ENCODE data around the gene KCNIP1.

Gene KCNIP1

DNA sequence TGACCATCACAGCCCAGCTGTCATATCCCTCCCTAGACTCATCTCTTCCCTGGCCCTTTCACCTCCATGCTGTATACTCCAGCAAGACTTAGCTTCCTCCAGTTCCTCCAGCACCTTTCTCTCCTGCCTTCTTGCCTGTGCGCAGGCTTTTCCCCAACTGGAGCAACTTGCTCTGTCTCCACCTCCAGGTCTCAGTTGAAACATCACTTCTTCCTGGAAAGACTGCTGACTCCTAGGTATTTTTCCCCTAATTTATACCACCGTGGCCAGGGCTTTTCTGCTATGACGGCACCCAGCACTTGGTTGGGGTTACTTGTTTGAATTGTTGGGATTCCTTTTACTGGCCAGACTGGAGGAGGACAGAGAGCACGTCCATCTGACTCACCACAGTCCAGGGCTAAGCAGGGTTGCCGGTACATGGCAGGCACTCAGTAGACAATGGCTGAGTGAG is 67.5 kb downstream of the KCNIP1 start:
- Histone ChIP-seq H3K4me1 (ENCODE audit: insufficient read depth, low read length) (peaks cover 4% of the 10 kb centered on the region; the same call in 1 of the 2 replicates), H3K9ac (ENCODE audit: low read depth, low read length) (no peak overlapping the region), H3K4me3 (ENCODE audit: low read length) (no peak overlapping the region), H3K27ac (ENCODE audit: low read depth, low read length) (no peak overlapping the region), H3K36me3 (ENCODE audit: insufficient read depth, low read length) (no peaks in the 10 kb centered on the region), H3K27me3 (ENCODE audit: insufficient read depth, low read length) (no peaks in the 10 kb centered on the region), H3K9me3 (ENCODE audit: insufficient read depth, low read depth, low read length) (no peaks in the 10 kb centered on the region)
- 82% methylated on average over 4 of the region's 5 CpGs for WGBS

DNA sequence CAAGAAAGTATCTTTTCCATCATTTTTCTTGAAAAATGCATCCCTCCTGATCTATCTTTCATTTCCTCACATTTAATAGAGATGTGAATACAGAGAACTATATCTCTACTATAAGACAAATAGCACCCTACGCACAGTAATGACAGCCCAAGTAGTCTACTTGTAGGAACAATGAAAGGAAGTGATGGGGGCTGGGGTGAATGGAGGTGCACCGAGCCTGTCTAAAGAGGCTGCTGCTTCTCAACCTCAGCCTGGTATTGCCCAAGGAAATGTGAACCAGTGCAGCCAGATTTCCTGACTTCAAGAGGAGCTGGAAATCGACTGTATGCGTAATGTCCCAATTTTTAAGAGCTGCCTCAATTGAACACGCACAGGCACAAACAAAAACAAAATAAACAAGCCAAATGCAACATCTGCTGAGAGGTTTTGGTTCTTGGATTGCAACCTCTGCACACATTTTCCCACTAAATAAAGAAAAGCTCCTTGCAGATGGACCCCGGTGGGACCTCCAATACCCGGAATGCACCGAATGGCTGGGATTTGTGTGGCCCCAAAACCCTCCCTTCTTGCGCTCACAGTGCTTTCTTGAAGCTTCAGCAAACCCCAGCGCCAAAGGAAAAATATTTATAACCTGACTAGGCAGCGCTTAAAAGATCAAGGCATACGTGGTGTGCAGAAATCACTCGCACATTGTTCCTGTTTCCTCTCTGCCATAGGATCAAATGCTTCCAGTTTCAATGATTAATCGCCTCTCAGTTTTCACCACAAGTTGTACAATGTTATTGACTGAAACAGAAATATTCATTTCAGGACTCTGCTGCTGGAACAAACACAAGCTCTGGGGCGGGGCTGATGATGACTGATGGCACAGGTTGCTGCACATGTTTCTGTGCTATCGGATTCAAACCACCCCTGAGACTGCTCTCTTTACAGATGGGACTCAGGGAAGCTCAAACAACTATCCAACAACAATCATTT is 68.3 kb downstream of the KCNIP1 start:
- no peak overlapping the region for H3K4me3 ChIP-seq (ENCODE audit: low read length)
- H3K36me3 ChIP-seq (ENCODE audit: insufficient read depth, low read length), result no peaks in the 10 kb centered on the region
- no peaks in the 10 kb centered on the region for H3K9me3 ChIP-seq (ENCODE audit: insufficient read depth, low read depth, low read length)
- H3K9ac ChIP-seq (ENCODE audit: low read depth, low read length), result no peak overlapping the region
- H3K4me1 ChIP-seq (ENCODE audit: insufficient read depth, low read length), result peaks cover 4% of the 10 kb centered on the region; the same call in 1 of the 2 replicates
- WGBS, result 91% methylated on average over 16 of the region's 16 CpGs
- H3K27me3 ChIP-seq (ENCODE audit: insufficient read depth, low read length), result no peaks in the 10 kb centered on the region
- H3K27ac ChIP-seq (ENCODE audit: low read depth, low read length), result no peak overlapping the region

DNA sequence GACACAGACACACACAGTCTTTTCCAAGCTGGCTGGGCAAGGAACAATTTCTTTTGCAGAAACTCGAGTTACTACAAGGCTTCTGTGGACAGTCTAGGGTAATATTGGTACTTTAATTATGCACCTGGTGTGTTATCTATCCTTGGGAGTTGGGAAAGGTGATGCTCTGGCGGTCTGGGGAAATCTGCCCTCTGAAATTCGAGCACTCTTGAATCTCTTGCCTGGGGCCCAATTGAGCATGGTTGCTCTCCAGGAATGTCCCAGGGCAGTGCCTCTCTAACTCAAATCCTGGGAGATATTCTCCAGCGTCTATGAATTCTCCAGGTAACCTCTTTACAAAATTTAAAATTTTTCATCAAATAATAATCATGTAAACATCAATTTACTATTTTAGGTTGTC is 69.3 kb downstream of the KCNIP1 start:
- Histone ChIP-seq H3K4me1 (ENCODE audit: insufficient read depth, low read length) (peaks cover 4% of the 10 kb centered on the region; the same call in 1 of the 2 replicates), H3K36me3 (ENCODE audit: insufficient read depth, low read length) (no peaks in the 10 kb centered on the region), H3K4me3 (ENCODE audit: low read length) (no peak overlapping the region), H3K27me3 (ENCODE audit: insufficient read depth, low read length) (no peaks in the 10 kb centered on the region), H3K9me3 (ENCODE audit: insufficient read depth, low read depth, low read length) (no peaks in the 10 kb centered on the region), H3K9ac (ENCODE audit: low read depth, low read length) (no peak overlapping the region), H3K27ac (ENCODE audit: low read depth, low read length) (no peak overlapping the region)
- WGBS, result 65% methylated on average over 4 of the region's 4 CpGs

DNA sequence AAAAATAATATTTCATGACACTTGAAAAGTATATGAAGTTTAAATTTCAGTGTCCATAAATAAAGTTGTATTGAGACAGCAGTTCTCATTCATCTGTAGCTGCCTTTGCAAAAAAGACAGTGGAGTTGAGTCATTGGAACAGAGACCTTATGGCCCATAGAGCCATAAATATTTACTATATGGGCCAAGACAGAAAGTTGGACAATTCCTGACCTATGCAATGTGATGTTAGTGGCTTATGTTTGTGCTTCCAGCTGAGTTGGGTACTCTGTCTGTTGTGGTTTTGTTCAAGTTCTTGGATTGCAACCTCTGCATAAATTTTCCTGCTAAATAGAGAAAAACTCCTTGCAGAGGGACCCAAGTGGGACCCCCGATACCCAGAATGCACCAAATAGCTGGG is 69.8 kb downstream of the KCNIP1 start:
- H3K27me3 ChIP-seq (ENCODE audit: insufficient read depth, low read length), result no peaks in the 10 kb centered on the region
- no peak overlapping the region for H3K9ac ChIP-seq (ENCODE audit: low read depth, low read length)
- peaks cover 4% of the 10 kb centered on the region; the same call in 1 of the 2 replicates for H3K4me1 ChIP-seq (ENCODE audit: insufficient read depth, low read length)
- 90% methylated on average over 1 of the region's 1 CpG for WGBS
- no peaks in the 10 kb centered on the region for H3K36me3 ChIP-seq (ENCODE audit: insufficient read depth, low read length)
- no peak overlapping the region for H3K4me3 ChIP-seq (ENCODE audit: low read length)
- H3K9me3 ChIP-seq (ENCODE audit: insufficient read depth, low read depth, low read length), result no peaks in the 10 kb centered on the region; the same call in 1 of the 2 replicates
- H3K27ac ChIP-seq (ENCODE audit: low read depth, low read length), result no peak overlapping the region

DNA sequence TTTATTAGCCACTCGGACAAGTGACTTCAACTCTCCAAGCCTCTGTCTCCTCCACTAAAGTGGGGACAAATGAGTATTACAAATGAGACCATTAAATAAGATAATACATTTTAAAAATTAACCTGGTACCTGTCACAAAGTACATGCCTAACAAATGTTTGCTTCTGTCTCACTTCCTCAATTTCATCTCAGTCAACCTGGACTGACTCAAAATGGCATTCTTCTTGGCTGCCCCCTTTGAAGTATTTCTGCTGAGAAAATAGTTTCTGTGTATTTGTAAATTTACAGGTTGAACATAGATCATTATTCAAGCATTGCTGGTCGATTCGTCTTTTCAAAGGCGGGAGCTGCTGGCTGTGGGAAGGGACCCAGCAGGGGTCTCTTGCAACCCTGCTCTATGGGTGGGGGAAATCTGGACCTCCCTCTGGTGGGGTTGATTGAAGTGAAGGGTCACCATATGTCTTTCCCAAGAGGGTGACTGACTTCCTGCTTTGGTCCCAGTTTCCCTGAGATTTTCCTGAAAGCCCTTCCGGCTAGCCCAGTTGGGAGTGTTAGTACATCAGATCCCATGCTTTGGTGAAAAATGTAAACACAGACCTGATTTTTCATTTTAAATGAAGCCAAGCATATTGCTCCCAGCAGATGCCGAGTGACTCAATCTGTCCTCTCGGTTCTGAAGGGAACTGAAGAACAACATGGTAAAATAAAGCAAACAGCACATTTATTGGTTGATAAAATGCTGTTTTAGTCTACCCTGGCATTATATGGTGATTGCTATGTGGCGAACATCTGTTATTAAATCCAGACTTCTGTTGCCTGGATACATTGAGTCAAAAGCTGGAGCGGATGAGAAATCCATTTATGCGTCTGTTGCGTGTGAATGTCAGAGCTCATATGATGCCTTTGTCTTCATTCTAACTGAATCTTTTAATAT is 73.0 kb downstream of the KCNIP1 start:
- Histone ChIP-seq H3K9ac (ENCODE audit: low read depth, low read length) (no peak overlapping the region), H3K9me3 (ENCODE audit: insufficient read depth, low read depth, low read length) (peaks cover 4% of the 10 kb centered on the region; the same call in 1 of the 2 replicates), H3K4me1 (ENCODE audit: insufficient read depth, low read length) (peaks cover 10% of the 10 kb centered on the region; the same call in 1 of the 2 replicates), H3K4me3 (ENCODE audit: low read length) (no peak overlapping the region), H3K36me3 (ENCODE audit: insufficient read depth, low read length) (no peaks in the 10 kb centered on the region), H3K27me3 (ENCODE audit: insufficient read depth, low read length) (no peaks in the 10 kb centered on the region), H3K27ac (ENCODE audit: low read depth, low read length) (no peak overlapping the region)
- WGBS, result 91% methylated on average over 11 of the region's 11 CpGs

DNA sequence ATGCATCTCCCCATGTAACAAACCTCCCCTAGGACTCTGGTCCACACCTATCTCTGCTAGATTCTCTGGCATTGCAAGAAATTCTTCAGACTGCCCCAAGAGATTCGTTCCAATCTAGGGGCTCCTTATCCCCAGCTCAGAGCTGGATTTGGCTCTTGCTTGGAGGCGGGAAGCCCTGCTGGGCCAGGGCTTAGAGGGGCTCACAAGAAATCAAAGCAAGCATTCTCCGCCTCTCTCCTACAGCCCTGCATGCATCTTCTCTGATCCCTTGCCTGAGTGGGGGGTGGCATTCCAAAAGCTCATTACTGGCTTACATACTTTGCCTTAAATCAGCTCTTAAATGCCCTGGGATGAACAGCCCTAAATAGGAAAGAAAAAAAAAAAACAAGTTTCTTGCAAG is 75.8 kb downstream of the KCNIP1 start:
- H3K27ac ChIP-seq (ENCODE audit: low read depth, low read length), result no peak overlapping the region
- WGBS, result 36% methylated on average over 3 of the region's 3 CpGs

DNA sequence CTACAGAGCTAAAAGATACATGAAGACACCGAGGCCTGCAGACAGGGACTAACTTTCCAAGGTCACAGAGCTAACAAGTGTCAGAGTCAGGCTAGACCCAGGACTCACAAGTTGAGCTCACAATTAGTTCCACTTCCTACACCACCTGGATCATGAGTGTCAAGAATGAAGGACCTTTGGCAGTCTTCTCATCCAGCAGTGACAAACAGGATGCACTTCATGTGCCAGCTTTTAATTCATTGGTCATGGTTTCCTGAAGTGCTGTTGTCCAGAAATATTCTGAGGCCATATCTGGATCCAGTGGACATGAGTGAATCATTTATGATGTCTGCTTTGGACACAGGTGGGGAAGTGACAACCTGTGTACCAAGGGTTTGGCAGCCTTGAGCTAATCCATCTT is 77.4 kb downstream of the KCNIP1 start:
- no peak overlapping the region for H3K4me3 ChIP-seq (ENCODE audit: low read length)
- H3K4me1 ChIP-seq (ENCODE audit: insufficient read depth, low read length), result peaks cover 6% of the 10 kb centered on the region; the same call in 1 of the 2 replicates
- H3K9ac ChIP-seq (ENCODE audit: low read depth, low read length), result no peak overlapping the region
- no peaks in the 10 kb centered on the region for H3K27me3 ChIP-seq (ENCODE audit: insufficient read depth, low read length)
- H3K36me3 ChIP-seq (ENCODE audit: insufficient read depth, low read length), result no peaks in the 10 kb centered on the region
- WGBS, result 98% methylated on average over 1 of the region's 1 CpG
- no peak overlapping the region for H3K27ac ChIP-seq (ENCODE audit: low read depth, low read length)
- H3K9me3 ChIP-seq (ENCODE audit: insufficient read depth, low read depth, low read length), result peaks cover 4% of the 10 kb centered on the region; the same call in 1 of the 2 replicates

More for the DNA sequence above, 75.8 kb downstream of the KCNIP1 start:
- Histone ChIP-seq H3K9me3 (ENCODE audit: insufficient read depth, low read depth, low read length) (peaks cover 4% of the 10 kb centered on the region; the same call in 1 of the 2 replicates), H3K36me3 (ENCODE audit: insufficient read depth, low read length) (no peaks in the 10 kb centered on the region), H3K4me3 (ENCODE audit: low read length) (no peak overlapping the region), H3K27me3 (ENCODE audit: insufficient read depth, low read length) (no peaks in the 10 kb centered on the region), H3K4me1 (ENCODE audit: insufficient read depth, low read length) (peaks cover 6% of the 10 kb centered on the region; the same call in 1 of the 2 replicates), H3K9ac (ENCODE audit: low read depth, low read length) (no peak overlapping the region)

DNA sequence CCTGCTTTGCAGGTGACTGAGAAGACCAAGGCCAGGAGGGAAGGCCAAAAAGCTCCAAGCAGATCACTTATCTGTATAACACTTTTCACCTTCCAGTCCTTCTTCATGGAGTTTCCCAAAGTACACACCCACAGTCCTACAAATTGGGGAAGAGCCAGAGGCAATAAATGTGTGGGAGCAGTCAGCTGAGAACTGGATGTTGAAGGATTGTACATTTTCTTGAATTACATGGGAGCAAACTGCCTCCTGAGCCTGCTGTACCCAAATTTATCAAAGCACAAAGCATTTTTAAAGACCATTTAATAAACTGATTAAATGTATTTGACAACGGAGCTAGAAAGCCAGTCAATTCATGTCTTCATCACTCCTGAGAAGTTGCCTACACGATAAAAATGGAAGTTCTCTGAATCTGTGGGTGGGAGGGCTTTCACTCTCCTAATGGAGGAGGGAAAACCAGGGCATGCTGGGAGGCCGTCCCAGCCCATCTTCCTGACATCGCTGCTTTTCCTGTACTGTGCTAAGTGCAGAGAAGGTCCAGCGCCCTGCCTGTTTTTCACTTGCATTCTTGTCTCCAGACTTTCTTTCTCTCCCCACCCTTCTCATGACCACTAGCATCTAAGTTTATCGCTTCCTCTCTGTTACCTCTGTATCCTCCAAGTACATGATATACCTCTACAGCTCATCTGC is 79.0 kb downstream of the KCNIP1 start:
- no peak overlapping the region for H3K27ac ChIP-seq (ENCODE audit: low read depth, low read length)
- H3K4me3 ChIP-seq (ENCODE audit: low read length), result no peak overlapping the region
- peaks cover 4% of the 10 kb centered on the region; the same call in 1 of the 2 replicates for H3K9me3 ChIP-seq (ENCODE audit: insufficient read depth, low read depth, low read length)
- 91% methylated on average over 6 of the region's 6 CpGs for WGBS
- peaks cover 6% of the 10 kb centered on the region; the same call in 1 of the 2 replicates for H3K4me1 ChIP-seq (ENCODE audit: insufficient read depth, low read length)
- no peak overlapping the region for H3K9ac ChIP-seq (ENCODE audit: low read depth, low read length)
- no peaks in the 10 kb centered on the region for H3K36me3 ChIP-seq (ENCODE audit: insufficient read depth, low read length)
- H3K27me3 ChIP-seq (ENCODE audit: insufficient read depth, low read length), result no peaks in the 10 kb centered on the region

DNA sequence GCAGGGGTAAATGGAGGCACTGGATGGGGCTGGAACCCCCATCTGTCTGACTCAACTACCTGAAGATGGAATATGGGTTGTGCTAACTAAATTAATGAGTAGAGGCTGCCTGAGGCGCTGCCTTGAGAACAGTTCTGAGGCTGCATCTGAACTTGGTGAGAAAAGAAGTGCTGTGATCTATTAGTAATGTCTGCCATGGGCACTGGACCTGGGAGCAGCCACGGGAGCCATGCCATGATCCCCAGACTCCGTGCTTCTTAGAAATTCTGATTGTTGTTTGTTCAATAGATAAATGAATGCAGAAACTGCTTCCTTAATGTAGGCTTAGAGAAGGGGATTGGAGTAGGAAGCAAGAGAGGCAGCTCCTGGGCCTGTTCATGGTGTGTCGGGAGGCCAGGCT is 80.2 kb downstream of the KCNIP1 start:
- H3K27me3 ChIP-seq (ENCODE audit: insufficient read depth, low read length), result no peaks in the 10 kb centered on the region
- H3K9me3 ChIP-seq (ENCODE audit: insufficient read depth, low read depth, low read length), result peaks cover 1% of the 10 kb centered on the region; the same call in 1 of the 2 replicates
- H3K4me3 ChIP-seq (ENCODE audit: low read length), result no peak overlapping the region
- H3K27ac ChIP-seq (ENCODE audit: low read depth, low read length), result no peak overlapping the region
- H3K9ac ChIP-seq (ENCODE audit: low read depth, low read length), result no peak overlapping the region
- peaks cover 6% of the 10 kb centered on the region; the same call in 1 of the 2 replicates for H3K4me1 ChIP-seq (ENCODE audit: insufficient read depth, low read length)
- H3K36me3 ChIP-seq (ENCODE audit: insufficient read depth, low read length), result no peaks in the 10 kb centered on the region
- WGBS, result 85% methylated on average over 4 of the region's 4 CpGs

DNA sequence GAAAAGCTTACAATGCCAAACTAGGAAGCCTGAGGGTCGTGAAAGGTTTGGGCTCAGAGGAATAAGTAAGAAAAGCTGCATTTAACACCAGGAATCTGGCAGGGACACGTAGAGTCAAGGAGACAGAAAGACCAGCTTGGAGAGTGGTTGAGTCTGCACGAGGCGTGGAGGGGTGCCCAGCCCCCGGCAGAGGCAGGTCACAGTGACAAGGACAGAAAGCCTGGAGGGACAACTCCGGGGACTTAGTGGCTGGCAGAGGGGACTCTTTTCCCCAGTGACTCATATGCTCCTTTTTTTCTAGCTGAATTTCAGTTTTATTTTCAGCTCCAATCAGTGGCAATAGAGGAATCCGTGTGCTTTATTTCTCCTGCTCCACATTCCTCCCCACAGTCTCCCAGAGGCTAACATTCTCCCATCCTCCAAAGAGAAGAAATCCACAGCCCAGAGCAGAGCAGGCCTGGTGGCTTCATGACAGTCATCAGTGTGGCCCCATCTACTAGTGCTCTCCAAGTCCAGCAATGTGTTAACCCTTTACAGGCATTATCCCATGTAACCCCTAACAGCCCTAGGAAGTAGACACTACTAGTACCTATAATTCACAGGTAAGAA is 80.7 kb downstream of the KCNIP1 start:
- Histone ChIP-seq H3K36me3 (ENCODE audit: insufficient read depth, low read length) (no peaks in the 10 kb centered on the region), H3K27ac (ENCODE audit: low read depth, low read length) (no peak overlapping the region), H3K9me3 (ENCODE audit: insufficient read depth, low read depth, low read length) (no peaks in the 10 kb centered on the region), H3K9ac (ENCODE audit: low read depth, low read length) (no peak overlapping the region), H3K4me1 (ENCODE audit: insufficient read depth, low read length) (peaks cover 6% of the 10 kb centered on the region; the same call in 1 of the 2 replicates), H3K4me3 (ENCODE audit: low read length) (no peak overlapping the region), H3K27me3 (ENCODE audit: insufficient read depth, low read length) (no peaks in the 10 kb centered on the region)
- 75% methylated on average over 7 of the region's 7 CpGs for WGBS
